Measurements from ENCODE around the gene LCP2. TPM values are rescaled to one million over a fixed set of nuclear protein-coding genes. Genes with fewer than 3 reads are reported as not detected.

The LCP2 gene
- total and polyA plus RNA-seq, 2 of the 4 experiments (the other 2 are of a cell fraction) = not detected

- CTCF ChIA-PET = no interaction called here
- no peak for DNase-seq
Observed at GRCh38 chr5:170285181-170285580, 12.4 kb downstream of the LCP2 start.

More at GRCh38 chr5:170285181-170285580, 12.4 kb downstream of the LCP2 start:
- no peak overlapping the region for H4K91ac ChIP-seq (ENCODE audit: insufficient read depth, low read depth, low read length)
- no peak overlapping the region for H2BK120ac ChIP-seq (ENCODE audit: low read depth, low read length)
- no peak overlapping the region for H3K4ac ChIP-seq (ENCODE audit: low read depth, low read length)
- H3K14ac ChIP-seq (replicated peaks; ENCODE audit: low read depth, low read length) = no peak overlapping the region
- no peak overlapping the region for H3K4me2 ChIP-seq (ENCODE audit: low read depth, low read length)
- no peak overlapping the region for H3K56ac ChIP-seq (ENCODE audit: extremely low read depth, insufficient read depth, low read length)
- H3K9me1 ChIP-seq (ENCODE audit: insufficient read depth, low read length) = no peaks in the 10 kb centered on the region
- no peak overlapping the region for H3K9ac ChIP-seq (ENCODE audit: low read depth, low read length)
- in situ Hi-C loops (cut with MboI; ENCODE audit: low sequenced_read_pairs) (no loop called here), dilution Hi-C loops (cut with HindIII; ENCODE audit: low sequenced_read_pairs, unreplicated experiment) (no loop called here), intact Hi-C loops (cut with micrococcal nuclease) (no loop called here)
- no peak overlapping the region for H2BK5ac ChIP-seq (ENCODE audit: low read depth, low read length, poor library complexity, severe bottlenecking)
- H2AK5ac ChIP-seq (ENCODE audit: low read depth, low read length) = no peak overlapping the region
- no peak overlapping the region for H2AFZ ChIP-seq (replicated peaks; ENCODE audit: low read length, poor library complexity)
- ATAC-seq (ENCODE audit: low read depth) = no peak
- no peak overlapping the region for H2BK15ac ChIP-seq (ENCODE audit: low read depth, low read length)
- H3K36me3 ChIP-seq (ENCODE audit: control insufficient read depth, insufficient read depth, low read length) = no peaks in the 10 kb centered on the region
- H3K18ac ChIP-seq (ENCODE audit: low read depth, low read length) = no peak overlapping the region
- H4K20me1 ChIP-seq (ENCODE audit: insufficient read depth, low read length) = no peaks in the 10 kb centered on the region
- POLR2A ChIA-PET (ENCODE audit: unreplicated experiment) = no interaction called here
- no peak overlapping the region for H3K4me3 ChIP-seq (ENCODE audit: insufficient read depth, low read depth, low read length)
- no peak overlapping the region for H3K23ac ChIP-seq (ENCODE audit: low read depth, low read length)
- BruUV-seq (replicated peaks) = no TSS peak
- H2BK20ac ChIP-seq (ENCODE audit: low read depth, low read length) = no peak overlapping the region
- no peak overlapping the region for H4K5ac ChIP-seq (ENCODE audit: low read depth, low read length)
- no peaks in the 10 kb centered on the region for H3K79me1 ChIP-seq (ENCODE audit: low read depth in 1 of 2, low read length in 2 of 2)
- H2AK9ac ChIP-seq (replicated peaks; ENCODE audit: low read depth, low read length, poor library complexity) = no peak overlapping the region
- no peaks in the 10 kb centered on the region for H3K9me3 ChIP-seq (ENCODE audit: control insufficient read depth, insufficient read depth, low read length)
- H3K27ac ChIP-seq (ENCODE audit: insufficient read depth, low read length) = no peak overlapping the region
- no peaks in the 10 kb centered on the region for H3K27me3 ChIP-seq (ENCODE audit: control insufficient read depth, insufficient read depth, low read length)
- TF ChIP-seq MAFK (IDR thresholded peaks at IDR 0.05; ENCODE audit: low read depth, low read length) (no peak), CHD1 (IDR thresholded peaks at IDR 0.05; ENCODE audit: low read depth, low read length) (no peak), MAZ (IDR thresholded peaks at IDR 0.05; ENCODE audit: borderline replicate concordance, low read depth, low read length) (no peak), CTCF (conservative IDR thresholded peaks at IDR 0.05; ENCODE audit: low read depth, low read length) (no peak), RFX5 (IDR thresholded peaks at IDR 0.05; ENCODE audit: low read depth, low read length) (no peak), USF2 (IDR thresholded peaks at IDR 0.05; ENCODE audit: low read depth, low read length) (no peak), SMC3 (IDR thresholded peaks at IDR 0.05; ENCODE audit: low read depth, low read length) (no peak), NFE2L2 (IDR thresholded peaks at IDR 0.05; ENCODE audit: low read depth, low read length) (no peak), MXI1 (IDR thresholded peaks at IDR 0.05; ENCODE audit: borderline replicate concordance, low read depth, low read length) (no peak), FOS (IDR thresholded peaks at IDR 0.05; ENCODE audit: low read depth, low read length) (no peak), POLR2A (IDR thresholded peaks at IDR 0.05; ENCODE audit: low read depth, low read length) (no peak), BHLHE40 (IDR thresholded peaks at IDR 0.05; ENCODE audit: low read depth, low read length) (no peak), ELK1 (IDR thresholded peaks at IDR 0.05; ENCODE audit: borderline replicate concordance, low read depth, low read length) (no peak), CEBPB (IDR thresholded peaks at IDR 0.05; ENCODE audit: low read depth, low read length) (no peak)
- H4K8ac ChIP-seq (ENCODE audit: low read depth in 2 of 2, low read length in 2 of 2) = no peak overlapping the region
- H3K4me1 ChIP-seq (ENCODE audit: control insufficient read depth, insufficient read depth, low read length) = no peaks in the 10 kb centered on the region
